Measurements from ENCODE around the gene ZNF136. TPM values are rescaled to one million over a fixed set of nuclear protein-coding genes. Genes with fewer than 3 reads are reported as not detected.
A peak's percentile ranks its signal among the peaks of the same experiment; 100 is the strongest.

The ZNF136 gene
- total RNA-seq (ENCODE audit: low replicate concordance): 14.1 and 21.0 TPM in 2 replicates
- long read RNA-seq, transcript ZNF136-201 (4 exons, 3,643 nt): major isoform, 41 of 54 reads
- long read RNA-seq, transcript ZNF136-204 (3 exons, 478 nt): minor isoform, 5 of 54 reads
- long read RNA-seq, partial matches to known transcripts: 1 of 54 reads
- long read RNA-seq, other reads (novel, unspliced or antisense): 5 of 54 reads

GRCh38 chr19:12162882-12163806 lies at the start of gene ZNF136:
Gene ZNF136, plus strand, starts transcription at chr19:12163096. Its CDS starts 108 bp downstream, at chr19:12163204.
- no peak for TF ChIP-seq CTCF (conservative IDR thresholded peaks at IDR 0.05)
- Mint-ChIP-seq H3K27me3 (no peaks in the 10 kb centered on the region), H3K4me1 (ENCODE audit: unreplicated experiment) (peaks cover 18% of the 10 kb centered on the region), H3K4me3 (peak within 1 kb of the TSS; percentile 96), H3K9me3 (no peaks in the 10 kb centered on the region), H3K36me3 (peaks cover 7% of the 10 kb centered on the region), H3K27ac (peak within 1 kb of the TSS; percentile 97)
- peak; percentile 91 for DNase-seq (ENCODE audit: extremely low spot score, unreplicated experiment)

- no peaks in the 10 kb centered on the region for H3K27me3 Mint-ChIP-seq
- TF ChIP-seq CTCF (conservative IDR thresholded peaks at IDR 0.05): no peak
- peaks cover 12% of the 10 kb centered on the region for H3K9me3 Mint-ChIP-seq
- H3K4me3 Mint-ChIP-seq: no peak overlapping the region
- H3K36me3 Mint-ChIP-seq: peaks cover 48% of the 10 kb centered on the region
- H3K4me1 Mint-ChIP-seq (ENCODE audit: unreplicated experiment): no peaks in the 10 kb centered on the region
- no peak for DNase-seq (ENCODE audit: extremely low spot score, unreplicated experiment)
- H3K27ac Mint-ChIP-seq: no peak overlapping the region
Measured at GRCh38 chr19:12113121-12113520, 49.8 kb upstream of the ZNF136 start.

- Mint-ChIP-seq H3K4me3 (no peak overlapping the region), H3K36me3 (peaks cover 29% of the 10 kb centered on the region), H3K4me1 (ENCODE audit: unreplicated experiment) (no peaks in the 10 kb centered on the region), H3K27me3 (no peaks in the 10 kb centered on the region), H3K27ac (no peak overlapping the region), H3K9me3 (peaks cover 16% of the 10 kb centered on the region)
- no peak for TF ChIP-seq CTCF (conservative IDR thresholded peaks at IDR 0.05)
- no peak for DNase-seq (ENCODE audit: extremely low spot score, unreplicated experiment)
Measured at GRCh38 chr19:12117201-12117970, 45.5 kb upstream of the ZNF136 start.

- H3K36me3 Mint-ChIP-seq: peaks cover 38% of the 10 kb centered on the region
- H3K27ac Mint-ChIP-seq: no peak overlapping the region
- peak; percentile 69 for TF ChIP-seq CTCF (conservative IDR thresholded peaks at IDR 0.05)
- H3K9me3 Mint-ChIP-seq: peaks cover 6% of the 10 kb centered on the region
- H3K4me1 Mint-ChIP-seq (ENCODE audit: unreplicated experiment): no peaks in the 10 kb centered on the region
- no peaks in the 10 kb centered on the region for H3K27me3 Mint-ChIP-seq
- DNase-seq (ENCODE audit: extremely low spot score, unreplicated experiment): no peak
- H3K4me3 Mint-ChIP-seq: no peak overlapping the region
Measured at GRCh38 chr19:12126707-12127106, 36.2 kb upstream of the ZNF136 start.

GRCh38 chr19:12133069-12133468 lies 29.8 kb upstream of the ZNF136 start:
- H3K4me1 Mint-ChIP-seq (ENCODE audit: unreplicated experiment): no peaks in the 10 kb centered on the region
- no peaks in the 10 kb centered on the region for H3K27me3 Mint-ChIP-seq
- H3K27ac Mint-ChIP-seq: no peak overlapping the region
- H3K9me3 Mint-ChIP-seq: peaks cover 19% of the 10 kb centered on the region
- no peak for DNase-seq (ENCODE audit: extremely low spot score, unreplicated experiment)
- H3K36me3 Mint-ChIP-seq: peaks cover 74% of the 10 kb centered on the region
- TF ChIP-seq CTCF (conservative IDR thresholded peaks at IDR 0.05): no peak
- no peak overlapping the region for H3K4me3 Mint-ChIP-seq
